SIG-M5 (cell line): ENCODE data around the gene PRXL2B.

Source experiments
- DNase-seq: peaks from one replicate; lab custom pipeline; 2025; lab: John Stamatoyannopoulos, UW

PRXL2B gene

DNA sequence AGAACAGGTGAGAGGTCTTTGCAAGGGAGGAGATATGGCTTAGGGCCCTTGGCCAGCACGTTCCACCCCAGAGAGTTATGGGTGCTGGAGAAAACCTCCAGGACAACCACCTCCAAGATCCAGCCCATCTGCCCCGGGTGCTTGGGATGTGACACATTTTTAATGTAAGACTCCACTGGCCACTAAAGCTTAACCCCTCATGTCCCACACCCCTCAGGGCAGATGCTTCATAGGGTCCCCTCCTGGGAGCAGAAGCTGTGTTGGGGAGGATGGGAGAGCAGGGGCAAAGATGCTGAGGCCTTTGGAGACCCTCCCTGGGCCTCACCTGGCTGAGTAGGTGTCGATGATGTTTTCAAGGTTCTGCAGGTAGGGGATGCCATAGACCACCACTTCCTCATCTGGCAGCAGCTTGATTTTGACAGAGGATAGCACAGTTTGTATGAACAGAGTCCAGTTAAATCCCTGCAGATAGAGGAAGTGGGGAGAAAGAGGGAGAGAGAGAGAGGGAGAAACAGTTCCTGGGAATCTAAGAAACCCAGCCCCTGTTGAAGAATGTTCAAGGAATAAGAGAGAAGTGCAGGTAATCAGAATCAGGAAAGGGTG is 11.9 kb downstream of the PRXL2B start:
- no peak for DNase-seq

DNA sequence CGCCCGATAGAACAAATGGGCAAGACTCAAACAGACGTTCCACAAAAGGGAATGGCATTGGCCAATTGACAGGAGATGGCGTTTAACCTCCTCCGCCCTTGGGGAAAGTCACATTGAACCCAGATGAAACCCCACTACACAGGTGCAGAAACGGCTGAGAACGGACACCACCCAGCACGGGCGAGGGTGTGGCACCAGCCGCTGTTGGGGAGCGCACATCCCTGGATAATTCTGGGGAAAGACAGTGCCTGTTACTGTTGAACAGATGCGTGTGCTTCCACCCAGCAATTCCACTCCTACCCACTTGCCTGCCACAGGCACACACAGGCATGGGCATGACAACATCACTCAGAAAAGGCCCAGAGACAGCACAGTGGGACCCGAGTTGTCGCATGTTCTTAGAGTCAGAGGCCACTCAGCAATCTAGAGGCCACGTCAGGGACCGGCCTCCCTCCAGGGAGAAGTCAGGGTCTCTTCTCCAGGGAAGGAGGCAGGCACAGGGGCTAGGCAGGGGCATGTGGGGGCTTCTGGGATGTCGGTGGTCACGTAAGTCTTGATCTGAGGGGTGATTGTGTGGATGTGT is 15.2 kb downstream of the PRXL2B start:
- DNase-seq = no peak

DNA sequence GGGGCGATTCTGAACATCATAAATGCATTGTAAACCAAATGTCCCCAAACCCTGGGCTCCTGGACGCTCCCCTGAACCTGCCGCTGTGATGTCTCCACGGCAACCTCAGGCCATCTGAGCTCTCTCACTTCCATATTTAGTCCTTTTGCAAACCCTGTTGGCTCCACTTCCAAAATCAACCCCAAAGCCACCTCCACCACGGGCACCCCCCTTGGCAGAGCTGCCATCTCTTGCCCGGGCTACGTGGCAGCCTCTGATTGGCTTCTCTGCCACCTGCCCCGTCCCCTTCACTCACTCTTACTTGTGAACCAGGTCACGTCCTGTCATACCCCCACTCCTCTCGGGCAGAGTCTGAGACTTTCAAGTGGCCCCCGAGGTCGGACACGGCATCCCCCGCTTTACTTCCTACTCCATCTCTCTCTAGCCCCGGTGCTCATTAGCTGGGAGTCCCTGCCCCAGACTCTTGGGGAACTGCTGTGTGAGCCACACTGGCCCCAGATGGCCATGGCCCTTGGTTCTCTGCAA is 15.8 kb downstream of the PRXL2B start:
- DNase-seq = no peak

DNA sequence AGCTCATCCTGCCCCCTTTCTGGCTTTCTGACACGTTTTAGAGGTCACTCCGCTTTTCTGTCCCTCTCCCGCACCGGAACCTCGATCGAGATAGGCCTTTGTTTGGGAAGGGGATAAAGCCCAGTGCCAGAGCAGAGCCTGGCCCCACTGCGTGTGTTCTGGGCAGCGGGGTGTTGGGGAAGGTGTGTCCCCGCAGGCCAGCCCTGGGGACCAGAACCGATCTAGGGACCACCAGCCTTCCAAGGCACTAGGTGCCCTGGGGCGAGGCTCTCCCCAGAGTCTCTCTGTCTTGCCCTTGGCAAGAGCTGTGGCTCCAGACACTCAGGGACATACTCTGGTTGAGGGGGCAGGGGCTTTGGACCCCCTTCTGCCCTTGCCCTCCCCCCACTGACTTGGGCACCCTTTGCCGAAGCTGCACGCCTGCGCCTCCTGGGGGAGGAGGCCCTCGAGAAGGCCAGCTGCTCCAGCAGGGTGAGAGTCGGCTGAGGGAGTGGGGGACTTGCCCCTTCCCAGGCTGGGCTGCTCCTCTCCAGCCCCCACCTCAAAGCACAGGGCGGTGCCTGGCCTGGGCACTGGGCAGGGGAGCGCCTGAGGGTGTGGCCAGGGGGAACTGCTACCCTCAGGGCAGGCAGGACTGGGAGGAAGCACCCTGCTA is 16.4 kb downstream of the PRXL2B start:
- no peak for DNase-seq

DNA sequence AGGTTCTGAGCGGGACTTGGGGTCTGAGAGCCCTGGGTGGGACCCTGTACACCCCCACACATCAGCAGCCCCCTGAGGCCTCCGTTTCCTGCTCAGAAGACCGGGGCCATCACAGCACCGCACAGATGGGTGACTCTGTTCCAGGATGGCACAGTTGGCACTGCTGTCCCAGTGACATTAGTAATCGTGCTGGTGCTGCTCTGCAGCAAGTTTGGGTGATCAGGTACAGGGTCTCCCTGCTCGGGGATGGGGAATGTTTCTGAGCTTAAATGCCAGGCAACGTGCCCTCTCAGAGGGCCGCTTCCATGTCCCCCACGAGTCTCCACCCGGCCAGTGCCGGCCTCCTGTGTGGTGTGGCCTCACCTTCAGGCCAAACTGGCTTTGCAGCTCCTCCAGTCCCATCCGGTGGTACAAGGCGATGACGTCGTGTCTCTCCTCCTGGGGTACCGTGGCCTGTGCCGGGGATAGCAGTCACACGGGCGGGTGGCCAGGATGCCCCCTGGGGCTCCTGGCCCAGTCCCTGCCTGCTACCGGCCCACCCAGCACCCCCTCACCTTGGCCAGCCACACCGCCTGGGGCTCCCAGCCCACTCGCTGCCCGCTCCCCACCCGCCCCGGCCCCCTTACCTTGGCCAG is 17.1 kb downstream of the PRXL2B start:
- no peak for DNase-seq

DNA sequence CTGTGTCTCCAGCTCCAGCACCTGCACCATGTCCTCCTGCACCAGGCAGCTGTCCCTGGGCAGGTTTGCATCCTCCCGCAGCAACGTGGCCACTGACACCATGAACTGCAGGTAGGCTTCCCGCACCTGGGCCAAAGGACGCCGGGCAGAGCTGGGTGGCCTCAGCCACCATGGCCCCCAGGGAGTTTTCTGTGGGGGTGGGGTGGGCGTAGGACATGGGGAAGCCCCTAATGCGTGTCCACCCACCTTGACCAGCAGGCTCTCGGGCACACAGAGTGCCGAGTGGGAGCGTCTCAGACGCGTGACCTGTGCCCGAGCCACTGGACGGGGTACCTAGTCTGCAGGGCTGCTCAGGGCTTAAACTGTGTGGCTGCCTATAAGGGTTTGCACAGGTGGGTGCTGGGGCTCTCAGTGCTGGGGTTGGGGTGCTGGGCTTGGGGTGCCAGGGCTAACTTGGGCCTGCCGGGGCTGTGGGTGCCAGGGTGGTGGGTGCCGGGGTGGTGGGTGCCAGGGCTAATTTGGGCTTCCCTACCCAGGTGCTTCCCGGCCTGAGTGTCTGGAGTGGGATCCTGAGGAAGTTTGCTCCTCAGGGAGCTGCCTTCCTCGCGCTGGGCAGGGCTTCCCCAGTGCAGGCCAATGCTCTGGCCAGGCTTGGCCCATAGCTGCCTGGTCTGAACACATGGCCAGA is 17.7 kb downstream of the PRXL2B start:
- DNase-seq = no peak

DNA sequence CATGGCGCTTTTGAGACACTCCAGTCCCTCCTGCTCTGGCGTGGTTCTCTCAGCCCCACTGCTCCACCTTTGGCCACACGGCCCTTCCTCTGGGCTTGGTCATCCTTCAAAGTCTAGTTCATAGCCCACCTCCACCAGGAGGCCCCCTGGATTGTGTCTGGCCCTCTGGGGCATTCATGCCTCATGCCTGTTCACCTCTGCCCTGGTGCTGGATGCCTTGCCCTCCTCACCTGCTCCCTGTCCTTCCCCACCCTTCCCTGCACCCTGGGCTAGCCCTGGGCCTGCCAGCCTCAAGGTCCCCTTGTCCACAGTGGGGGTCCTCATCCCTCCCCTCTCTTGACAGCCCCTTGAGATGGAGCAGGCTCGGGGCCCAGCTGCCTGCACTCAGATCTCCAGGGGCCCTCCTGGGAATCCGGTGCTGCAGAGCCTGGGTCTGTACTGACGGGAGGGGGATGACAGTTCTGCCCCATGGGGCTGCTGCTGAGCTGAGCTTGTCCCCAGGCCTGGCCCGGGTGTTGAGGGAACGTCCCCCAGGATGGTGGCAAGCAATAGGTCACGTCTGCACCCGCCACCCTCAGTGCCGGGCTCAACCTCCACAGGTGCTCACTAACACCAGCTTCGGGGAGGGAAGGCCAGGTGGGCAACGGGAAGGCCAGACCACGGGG is 18.4 kb downstream of the PRXL2B start:
- DNase-seq = no peak

DNA sequence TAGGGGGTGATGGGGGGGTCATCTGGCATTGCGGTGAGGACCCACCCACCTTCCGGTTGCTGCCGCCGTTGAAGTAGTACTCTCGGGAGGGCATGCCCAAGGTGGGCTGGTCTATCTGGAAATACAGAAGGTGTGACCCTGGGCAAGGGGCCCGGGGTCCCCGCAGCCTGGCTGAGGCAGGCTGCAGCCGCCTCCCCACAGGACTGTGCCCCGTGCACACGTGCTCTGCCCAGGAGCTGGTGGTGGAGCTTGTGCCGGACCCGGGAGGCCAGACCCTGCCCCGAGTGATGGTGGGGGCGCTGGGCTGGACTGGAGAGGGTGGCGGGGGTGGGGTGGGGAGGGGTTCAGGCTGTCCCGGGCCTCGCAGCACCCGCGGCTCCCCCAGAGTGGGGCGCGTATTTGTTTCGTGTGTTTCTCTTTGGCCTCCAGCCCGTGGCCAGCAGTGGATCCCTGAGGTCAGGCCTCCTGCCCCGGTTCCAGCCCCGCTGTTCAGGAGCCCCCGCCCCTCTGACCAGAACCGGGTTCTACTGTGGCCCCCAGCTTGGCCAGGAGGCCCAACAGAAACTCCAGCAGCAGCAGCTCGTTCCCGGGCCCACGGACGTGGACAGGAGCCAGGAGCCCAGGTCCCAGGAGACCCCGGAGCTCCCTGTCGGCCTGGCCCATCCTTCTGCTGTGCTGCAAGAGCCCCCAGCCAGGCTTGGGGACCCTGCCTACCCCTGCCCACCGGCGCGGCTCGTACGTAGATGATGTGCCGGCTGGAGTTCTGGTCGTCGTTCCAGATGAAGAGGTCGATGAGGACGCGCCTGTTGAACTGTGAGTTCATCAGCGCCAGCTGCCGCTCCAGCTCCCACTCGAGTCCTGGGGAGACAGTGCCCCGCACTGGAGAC is 19.2 kb downstream of the PRXL2B start:
- DNase-seq = no peak

DNA sequence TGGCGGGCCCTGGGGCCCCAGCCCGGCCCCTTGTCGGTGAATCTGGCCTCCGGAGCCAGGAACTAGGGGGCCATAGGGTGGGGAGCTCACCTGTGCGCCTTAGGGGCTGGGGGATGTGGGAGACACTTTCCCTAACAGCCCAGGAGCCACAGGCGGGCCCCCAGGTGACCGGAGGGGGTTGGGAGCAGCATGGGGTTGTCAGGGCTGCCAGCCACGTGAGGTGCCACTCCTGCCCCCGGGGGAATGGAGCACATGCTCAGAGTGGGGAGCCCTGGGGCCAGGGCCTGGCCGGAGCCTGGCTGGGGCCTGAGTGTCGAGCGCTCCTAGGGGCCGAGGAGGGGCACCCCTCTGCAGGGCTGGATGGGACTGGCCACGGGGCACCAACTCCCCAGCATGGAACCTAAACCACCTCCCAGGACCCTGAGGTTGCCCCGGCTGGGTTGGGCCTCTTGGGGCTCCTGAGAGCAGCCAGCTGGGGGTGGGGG is 19.9 kb downstream of the PRXL2B start:
- no peak for DNase-seq

DNA sequence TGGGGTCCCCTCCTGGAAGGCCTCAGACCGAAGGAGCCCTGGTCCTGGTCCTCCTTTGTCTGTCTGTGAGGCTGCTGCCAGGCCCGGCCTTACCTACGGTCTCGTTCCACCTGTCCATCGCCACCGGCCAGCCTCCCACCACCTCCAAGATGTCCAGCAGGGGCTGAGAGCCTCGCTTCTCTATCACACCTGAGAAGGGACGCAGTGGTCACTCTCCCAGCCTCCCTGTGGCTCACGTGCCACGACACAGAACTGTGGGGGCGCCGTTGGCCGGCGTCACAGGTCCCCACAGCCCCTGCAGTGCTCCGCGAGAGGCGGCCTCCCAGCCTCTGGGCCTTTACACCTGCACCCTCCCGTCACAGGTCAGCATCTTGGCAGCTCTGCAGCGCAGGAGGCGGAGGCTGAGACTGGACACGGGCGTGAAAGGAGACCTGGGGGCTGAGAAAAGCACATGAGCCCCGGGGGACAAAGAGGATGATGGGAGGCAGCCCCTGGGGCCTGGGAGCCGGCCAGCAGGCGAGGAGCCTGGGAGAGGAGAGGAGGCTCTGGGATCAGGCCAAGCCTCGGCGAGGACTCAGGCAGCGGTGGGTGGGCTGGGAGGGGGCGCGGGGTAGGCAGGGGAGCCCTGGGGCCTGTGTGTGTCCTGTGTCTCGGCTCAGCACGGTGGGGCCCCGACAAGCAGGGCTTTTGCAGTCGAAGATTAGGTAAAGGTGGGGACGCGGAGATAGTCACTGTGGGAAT is 20.5 kb downstream of the PRXL2B start:
- DNase-seq = no peak

DNA sequence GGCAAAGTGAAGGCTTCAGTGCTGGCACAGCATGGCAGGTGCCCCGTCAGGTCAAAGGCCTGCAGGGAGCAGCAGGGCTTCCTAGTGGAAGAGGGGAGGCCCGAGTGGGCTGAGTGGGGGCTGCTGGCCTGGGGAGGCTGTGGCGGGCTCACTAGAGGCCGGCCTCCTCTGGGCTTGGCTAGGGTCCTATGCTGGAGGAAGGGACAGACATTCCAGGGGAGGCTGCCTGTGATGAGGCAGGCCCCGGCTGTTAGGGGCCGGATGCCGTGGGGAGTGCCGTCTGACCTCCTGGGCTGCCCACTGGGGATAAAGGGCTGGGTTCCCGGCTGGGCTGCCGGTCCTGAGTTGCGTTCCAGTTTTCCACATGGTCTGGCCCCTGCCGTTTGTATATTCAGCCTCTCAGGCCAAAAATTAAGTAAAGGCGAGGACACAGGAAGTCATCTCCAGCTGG is 21.1 kb downstream of the PRXL2B start:
- DNase-seq = no peak

DNA sequence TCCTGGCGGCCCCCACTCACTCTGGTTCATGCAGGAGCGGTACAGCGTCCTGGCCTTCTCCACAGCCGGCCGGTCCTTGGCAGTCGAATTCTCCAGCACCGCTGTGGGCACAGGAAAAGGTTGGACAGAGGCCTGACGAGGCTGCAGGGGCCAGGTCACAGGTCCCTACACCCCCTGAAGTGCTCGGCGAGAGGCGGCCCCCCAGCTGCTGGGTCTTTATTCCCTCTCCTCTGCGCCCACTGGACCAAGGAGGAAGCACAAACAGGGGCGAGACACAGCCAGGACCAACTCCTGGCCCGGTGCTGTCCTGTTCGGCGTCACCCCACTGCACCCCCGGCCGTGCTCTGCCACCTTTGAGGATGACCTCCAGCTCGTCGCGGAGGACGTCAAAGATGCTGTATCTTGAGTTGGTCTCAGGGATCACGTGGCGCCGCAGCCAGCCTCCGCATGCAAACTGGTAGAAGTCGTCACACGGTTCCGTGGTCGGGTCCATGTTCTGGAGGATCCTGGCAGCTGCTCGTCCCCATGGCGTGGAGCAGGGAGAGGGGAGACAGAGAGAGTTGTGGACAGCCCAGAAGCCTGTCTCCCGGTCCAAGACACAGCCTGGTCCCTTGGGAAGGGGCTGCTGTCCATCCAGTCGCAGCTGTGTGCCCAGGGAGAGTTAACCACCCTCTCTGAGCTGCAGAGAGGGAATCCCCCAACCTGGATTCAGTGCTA is 22.9 kb downstream of the PRXL2B start:
- DNase-seq = no peak

DNA sequence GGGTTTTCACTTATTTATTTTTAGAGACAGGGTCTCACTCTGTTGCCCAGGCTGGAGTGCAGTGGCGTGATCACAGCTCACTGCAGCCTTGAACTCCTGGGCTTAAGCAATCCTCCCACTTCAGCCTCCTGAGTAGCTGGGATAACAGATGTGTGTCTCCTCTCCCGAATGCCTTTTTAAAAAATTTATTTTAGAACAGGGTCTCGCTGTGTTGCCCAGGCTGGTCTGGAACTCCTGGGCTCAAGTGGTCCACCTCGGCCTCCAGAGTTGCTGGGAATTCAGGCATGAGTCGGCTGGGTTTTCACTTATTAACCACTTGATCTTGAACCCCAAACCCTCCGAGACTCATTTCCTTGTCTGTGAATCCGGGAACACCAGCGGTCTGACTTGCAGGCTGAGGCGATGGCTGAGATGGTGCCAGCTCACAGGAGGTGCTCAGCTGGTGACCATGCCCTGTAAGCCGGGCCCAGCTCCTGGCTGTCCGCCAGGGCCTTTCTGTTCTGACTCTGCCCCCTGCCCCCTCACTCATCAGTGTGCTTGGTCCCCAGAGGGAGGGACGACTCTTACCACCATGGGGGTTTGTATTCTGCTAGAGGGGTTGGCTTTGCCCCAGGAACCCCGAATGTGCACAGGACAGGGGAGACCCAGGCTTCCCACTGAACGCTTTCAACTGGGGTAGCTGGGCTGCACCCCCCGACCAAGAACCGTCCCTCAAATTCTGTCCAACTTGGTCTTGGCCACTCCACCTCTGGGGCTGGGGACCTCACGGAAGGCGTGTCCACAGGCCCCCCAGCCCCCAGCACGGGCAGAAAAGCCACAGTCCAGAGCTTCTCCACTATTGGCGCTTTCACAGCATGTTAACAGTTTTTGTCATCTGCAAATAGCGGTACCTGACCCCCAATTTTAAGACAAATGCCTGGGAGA is 23.7 kb downstream of the PRXL2B start:
- no peak for DNase-seq

DNA sequence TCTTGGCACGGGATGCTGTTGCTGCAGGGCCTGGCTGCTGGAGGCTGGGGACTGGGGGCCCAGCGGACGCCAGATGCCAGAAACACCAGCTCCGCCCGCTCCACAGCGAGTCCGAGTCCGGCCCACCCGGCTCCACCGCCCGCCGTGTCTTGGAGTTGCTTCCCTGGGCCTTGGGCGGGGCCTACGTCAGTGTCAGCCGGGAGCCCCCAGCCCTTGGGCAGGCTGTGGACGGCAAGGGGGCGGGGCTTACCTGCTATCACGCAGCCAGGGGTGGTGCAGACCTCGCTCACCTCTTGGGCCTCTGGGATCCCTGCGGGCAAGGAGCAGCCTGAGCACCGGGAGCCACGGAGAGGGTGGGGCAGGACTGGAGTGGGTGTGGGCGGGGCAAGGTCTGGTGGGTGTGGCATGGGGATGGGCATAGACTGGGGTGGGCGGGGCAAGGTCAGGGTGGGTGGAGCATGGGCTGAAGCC is 24.5 kb downstream of the PRXL2B start:
- no peak for DNase-seq

DNA sequence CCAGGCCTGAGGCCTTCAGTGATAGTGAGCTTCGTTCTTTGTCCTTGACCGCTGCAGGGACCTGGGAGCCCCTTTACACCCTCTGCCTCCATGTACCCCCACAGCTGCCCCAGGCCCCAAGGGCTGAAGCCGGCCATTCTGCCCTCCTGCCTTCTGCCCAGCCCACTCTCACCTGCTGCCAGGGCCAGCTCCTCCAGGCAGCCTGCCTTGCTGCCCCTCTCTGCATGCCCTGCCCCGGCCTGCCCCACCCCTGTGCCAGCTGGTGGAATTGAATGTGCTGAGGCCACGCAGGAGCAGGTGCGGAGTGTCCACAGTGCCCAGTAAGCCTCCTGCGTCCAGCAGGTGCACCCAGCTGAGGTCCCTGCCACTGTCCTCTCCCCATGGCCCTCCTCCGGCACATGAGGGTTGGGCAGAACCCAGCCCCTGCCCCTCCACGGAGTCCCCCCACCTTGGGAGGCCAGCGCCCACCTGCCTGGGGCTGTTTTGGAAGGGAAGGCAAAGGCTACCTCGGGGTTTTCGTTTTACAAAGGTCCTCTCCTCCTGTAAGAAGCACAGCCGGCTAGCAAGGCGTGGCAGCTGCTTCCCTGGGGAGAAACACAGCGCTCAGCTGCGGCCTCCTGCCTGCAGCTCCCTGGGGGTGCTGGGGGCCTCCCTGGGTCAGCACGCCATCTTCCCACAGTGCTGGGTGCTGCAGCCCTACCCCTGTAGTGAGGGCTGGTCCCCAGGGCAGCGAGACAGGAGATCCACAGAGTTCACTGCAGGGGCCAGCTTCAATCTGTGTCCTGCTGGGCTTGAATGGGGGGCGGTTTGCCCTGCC is 25.3 kb downstream of the PRXL2B start:
- DNase-seq = no peak

DNA sequence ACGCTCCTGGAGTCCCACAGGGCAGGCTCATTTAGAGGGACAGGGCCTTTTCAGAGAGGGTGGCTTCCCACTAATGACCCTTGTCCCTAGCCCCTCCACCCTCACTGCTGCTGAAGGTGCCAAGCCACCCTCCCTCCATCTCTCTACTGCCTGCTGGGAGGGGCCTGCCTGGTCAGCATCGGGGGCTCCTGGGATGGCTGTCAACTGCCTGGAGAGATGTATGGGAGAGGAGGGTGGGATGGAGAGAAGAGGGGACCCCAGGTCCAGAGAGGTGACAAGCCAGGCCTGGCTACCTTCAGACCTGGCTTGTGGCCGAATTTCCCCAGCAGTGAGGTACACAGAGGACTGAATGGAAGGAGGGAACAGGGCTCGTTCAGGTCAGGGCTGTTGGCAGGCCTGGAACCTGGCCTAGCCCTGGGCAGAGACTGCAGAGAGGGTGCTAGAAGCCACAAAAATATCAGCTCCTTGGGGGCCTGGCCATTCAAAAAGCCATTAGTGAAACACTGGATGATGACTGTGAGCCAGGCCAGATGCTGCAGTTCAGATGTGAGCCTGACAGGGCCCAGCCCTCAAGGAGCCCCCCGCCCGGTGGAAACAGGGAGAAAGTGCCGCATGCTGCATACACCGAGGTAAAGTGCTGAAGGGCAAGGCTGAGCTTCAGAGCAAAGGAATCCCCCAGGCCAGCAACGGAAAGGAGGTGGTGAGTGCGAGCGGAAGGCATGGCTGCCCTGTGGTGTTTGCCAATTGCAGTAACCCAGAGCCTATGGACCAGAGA is 26.2 kb downstream of the PRXL2B start:
- no peak for DNase-seq
